HG03280 (cell line): Measurements from ENCODE around the gene MRTFA.
"Not testable (repeated sequence)": the region's sequence is repeated elsewhere in the genome, so short reads cannot be mapped to it uniquely, and the experiment has no call there.

Experiments used
- ATAC-seq: cut with Tn5 transposase; IDR thresholded peaks from one replicate; pipeline ENCODE4 v1.9.1; 2021; ENCODE audit warnings: mild to moderate bottlenecking, moderate library complexity; ENCODE audit not compliant: unreplicated experiment

MRTFA gene

DNA sequence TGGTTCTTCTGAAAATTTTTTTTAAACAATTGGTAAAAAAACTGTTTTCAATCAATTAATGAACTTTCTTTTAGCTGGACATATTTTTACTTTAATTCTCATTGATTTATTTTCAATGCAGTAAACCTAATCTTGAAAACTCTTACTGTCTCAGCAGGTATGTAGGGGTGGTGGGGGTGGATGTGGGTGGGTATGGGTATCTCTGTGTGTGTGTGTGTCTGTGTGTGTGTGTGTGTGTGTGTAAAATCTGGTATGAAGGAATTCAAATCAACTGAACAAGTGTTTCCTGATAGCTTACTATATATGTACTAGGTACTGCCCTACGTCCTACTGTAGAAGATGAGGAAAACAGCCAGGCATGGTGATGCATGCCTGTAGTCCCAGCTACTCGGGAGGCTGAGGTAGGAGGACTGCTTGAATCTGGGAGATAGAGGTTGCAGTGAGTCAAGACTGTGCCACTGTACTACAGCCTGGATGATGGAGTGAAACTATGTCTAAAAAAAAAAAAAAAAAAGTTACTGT, 75.5 kb downstream of the MRTFA start:
- no peak for ATAC-seq

DNA sequence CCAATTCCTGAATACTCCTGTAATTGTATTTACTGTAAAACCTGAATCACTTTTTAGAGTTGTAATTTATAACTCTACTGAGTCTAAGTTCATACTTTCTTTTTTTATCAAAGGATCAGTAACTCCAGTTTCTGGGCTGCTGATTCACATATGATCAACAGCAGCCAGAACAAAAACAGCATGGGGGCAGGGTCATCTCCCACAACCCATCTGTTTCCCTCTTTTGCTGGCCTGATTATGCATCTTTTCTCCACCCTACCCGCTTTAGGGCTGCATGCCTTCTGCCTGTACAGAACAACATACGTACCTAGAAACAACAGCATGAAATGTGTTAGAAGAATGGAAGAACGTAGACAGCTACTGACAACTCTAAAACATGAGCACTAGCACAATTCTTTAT, 76.0 kb downstream of the MRTFA start:
- ATAC-seq: no peak

GRCh38 chr22:40557972-40558371, 78.5 kb downstream of the MRTFA start:
- ATAC-seq: no peak

- ATAC-seq: no peak
Observed at GRCh38 chr22:40556641-40557040, 79.9 kb downstream of the MRTFA start.

DNA sequence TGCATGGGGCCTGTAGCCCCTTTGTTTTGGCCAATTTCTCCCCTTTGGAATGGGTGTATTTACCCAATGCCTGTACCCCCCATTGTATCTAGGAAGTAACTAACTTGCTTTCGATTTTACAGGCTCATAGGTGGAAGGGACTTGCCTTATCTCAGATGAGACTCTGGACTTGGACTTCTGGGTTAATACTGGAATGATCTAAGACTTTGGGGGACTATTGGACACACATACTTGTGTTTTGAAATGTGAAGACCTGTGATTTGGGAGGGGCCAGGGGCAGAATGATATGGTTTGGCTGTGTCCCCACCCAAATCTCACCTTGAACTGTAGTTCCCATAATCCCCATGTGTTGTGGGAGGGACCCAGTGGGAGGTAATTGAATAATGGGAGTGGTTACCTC, 82.5 kb downstream of the MRTFA start:
- not testable (repeated sequence) for ATAC-seq

GRCh38 chr22:40553014-40553554, 83.4 kb downstream of the MRTFA start:
- ATAC-seq: no peak

DNA sequence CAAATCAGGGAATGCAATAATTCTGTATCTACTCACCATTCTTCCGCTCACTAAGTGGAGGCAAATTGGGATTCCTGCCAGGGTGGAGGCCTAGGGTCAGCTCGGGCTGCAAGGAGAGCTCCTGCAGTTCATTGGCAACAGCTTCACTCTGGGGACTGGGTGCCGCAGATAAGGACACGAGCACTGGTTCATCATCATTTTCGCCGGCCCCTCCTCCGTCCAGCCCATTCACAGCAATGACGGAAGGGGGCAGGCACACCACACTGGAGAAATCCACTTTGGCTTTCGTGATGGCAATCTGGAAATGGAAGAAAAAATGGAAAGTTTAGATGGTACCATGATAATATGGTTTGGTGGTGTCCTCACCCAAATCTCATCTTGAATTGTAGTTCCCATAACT, 84.4 kb downstream of the MRTFA start:
- no peak for ATAC-seq

- ATAC-seq: no peak
Observed at GRCh38 chr22:40547729-40548143, 88.8 kb downstream of the MRTFA start.

GRCh38 chr22:40544758-40545157, 91.8 kb downstream of the MRTFA start:
- no peak for ATAC-seq

DNA sequence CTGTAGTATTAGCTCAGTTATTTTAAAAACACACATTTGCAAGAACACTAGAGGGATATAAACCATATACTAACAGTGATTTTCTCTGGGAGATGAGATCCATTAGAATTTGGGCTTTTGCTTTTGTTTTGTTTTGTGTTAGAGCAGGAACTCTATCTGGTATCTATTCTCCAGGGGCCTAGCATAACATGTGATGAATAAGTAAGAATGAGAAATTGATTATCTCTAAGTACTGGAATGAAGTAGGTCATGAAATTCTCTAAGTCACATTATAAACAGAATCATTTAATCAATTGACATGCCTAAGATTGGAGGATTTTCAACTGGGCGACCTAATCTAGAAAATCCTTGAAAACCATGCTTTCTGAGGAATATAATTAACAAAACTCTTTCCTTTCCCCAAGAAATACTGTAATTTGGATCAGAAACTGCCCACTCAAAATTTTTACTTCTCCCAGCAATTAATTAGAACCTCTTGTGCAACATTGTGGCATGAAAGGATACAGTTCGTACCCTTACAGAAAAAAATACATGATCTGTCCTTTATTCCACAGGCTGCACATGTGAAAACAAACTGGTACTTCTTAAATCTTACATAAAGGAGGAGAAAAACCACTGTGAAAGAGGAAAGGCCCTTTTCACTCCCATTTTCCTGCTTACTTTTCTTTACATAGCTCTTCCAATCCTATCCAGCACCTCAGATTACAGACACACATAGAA, 93.5 kb downstream of the MRTFA start:
- no peak for ATAC-seq

DNA sequence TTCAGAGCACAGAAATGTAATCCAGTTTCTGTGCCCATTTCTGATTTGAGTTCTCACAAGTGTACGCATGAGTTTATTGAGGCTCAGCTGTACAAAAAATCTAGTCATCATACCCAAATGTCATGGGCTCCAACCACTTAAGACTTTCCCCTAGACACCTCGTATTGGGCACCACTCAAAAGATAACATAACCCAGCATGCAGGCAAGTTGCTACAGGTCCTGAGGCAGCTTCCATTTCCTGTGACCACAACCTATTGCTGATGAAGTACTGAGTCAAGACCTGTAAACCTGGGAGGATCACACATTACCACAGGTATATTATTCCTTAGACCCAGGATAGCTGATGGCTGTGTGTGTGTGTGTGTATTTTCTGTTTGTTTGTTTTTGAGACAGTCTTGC, 95.2 kb downstream of the MRTFA start:
- ATAC-seq: no peak

DNA sequence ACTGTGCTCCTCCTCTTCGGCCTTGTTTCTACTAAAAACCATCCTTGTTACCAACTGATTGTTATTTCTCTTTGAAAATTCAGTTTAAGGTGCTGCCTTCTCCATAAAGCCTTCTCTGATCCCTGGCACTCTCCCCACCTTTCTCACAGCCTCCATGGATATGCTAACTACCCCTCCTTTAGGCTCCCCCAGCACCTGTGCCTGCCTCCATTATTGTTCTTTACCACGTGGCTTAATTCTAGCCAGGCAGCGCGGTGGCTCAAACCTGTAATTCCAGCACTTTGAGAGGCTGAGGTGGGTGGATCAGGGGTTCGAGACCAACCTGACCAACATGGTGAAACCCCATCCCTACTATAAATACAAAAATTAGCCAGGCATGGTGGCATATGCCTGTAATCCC, 96.3 kb downstream of the MRTFA start:
- ATAC-seq: no peak

GRCh38 chr22:40536149-40536548, 100.4 kb downstream of the MRTFA start:
- not testable (repeated sequence) for ATAC-seq

DNA sequence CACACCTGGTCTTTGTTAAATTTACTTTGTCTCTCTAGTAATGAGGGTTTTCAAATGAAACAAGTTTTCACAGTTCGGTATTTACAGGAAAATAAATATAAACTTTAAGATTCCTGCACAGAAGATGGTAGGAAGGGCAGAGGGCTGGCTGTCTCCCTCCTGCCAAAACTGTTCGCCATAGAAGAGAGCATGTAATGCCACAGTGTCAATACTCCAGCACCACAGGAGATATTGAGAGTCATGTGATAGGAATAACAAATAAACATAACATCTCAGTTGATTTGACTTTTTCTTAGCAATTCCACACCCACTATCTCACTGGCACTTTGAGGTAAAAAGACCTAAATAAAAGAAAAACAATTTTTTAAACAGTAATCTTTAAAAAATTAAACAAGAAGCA, 100.9 kb downstream of the MRTFA start:
- no peak for ATAC-seq

DNA sequence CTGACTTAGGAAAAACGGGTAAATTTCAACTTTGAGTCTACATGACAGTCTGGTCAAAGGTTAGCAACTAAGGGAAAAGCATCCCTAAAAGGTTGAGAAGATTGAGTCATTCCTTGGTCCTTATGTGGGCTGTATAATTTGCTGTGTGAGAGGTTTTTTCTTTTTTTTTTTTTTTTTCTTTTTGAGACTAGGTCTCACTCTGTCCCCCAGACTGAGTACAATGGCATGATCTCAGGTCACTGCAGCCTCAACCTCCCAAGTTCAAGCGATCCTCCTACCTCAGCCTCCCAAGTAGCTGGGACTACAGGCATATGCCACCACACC, 101.4 kb downstream of the MRTFA start:
- ATAC-seq: no peak

DNA sequence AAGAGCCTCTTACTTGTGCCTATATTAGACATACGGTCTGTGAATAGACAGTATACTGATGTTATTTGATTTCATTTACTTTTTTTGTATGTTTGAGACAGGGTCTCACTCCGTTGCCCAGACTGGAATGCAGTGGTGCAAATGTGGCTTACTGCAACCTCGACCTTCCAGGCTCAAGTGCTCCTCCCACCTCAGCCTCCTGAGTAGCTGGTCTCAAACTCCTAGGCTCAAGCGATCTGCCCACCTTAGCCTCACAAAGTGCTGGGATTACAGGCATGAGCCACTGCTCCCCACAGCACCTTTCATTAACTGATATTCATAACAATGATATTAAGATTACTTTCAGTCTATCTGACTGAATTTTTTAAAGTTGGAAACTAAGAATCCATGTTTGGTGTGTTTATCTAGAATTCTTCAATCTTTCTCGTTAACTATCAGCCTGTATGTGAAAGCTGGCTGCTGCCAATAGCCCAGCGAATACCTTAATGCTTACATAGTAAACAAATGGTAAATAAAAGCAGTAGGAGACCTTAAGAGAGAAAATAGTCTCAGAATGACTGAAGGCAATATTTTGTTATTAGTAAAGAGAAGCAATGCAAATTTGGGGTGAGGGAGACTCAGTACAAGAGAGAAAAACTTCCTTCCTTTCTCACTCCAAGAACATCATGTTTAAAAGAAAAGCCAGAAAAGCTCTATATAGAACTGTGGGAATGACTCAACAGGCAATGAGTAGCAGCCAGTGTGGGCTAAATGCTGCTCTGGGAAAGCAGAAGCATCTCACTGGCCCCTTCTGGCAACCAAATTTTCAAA, 101.9 kb downstream of the MRTFA start:
- no peak for ATAC-seq

DNA sequence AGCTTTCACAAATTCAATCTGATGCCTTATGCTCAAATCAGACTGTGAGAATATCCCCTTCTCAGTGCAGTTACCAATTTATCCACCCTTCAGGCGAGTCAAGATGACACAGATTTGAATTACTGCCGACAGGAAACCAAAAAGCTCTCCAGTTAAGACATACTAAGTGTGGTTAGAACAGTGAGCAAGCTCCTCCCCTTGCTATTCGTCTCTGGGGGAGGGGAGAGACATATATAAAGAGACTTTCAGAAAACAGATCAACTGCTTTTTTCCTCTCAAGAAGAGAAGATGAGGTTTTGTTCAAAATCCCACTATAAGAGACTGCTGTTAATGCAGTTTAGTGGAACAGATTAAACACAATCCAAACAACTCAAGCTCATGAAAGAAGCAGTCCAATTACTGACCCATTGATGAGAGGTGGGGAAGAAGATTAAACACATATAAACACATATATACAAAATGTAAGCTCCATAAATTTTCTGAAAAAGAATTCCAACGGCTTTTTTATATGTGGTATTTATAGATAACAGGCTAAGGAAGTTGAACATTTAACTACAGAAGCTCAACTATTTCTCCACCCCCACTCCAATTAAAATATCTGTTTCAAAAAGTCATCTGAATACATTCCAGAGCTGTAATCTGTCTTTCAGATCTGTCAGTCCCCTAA, 102.7 kb downstream of the MRTFA start:
- peak; percentile 66 for ATAC-seq

GRCh38 chr22:40531951-40532900, 104.3 kb downstream of the MRTFA start:
- no peak for ATAC-seq

GRCh38 chr22:40530391-40530790, 106.1 kb downstream of the MRTFA start:
- ATAC-seq: not testable (repeated sequence)

DNA sequence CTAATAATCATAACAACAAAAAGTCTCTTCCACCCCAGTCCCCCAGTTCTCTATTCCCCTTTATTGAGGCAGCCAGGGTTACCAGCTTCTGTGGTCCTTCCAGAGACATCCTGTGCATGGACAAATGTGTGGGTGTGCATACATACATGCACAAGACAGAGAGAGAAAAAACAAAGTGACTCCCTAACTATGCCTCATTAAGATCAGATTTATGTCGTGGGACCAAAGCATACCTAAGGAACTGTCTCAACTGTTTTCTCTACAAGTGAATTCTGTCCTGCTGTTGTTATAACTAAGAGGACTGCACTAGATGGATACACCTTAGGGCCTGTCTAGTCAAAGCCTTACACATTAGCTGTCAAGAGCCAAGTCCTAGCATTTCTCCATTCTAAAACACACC, 106.7 kb downstream of the MRTFA start:
- ATAC-seq: no peak
